NCI-H2081 (cell line): ENCODE measurements around the gene ITPK1.

Experiments
- DNase-seq, 2 experiments: peaks; one replicate each; lab custom pipeline; 2025; lab: John Stamatoyannopoulos, UW

ITPK1 gene

DNA sequence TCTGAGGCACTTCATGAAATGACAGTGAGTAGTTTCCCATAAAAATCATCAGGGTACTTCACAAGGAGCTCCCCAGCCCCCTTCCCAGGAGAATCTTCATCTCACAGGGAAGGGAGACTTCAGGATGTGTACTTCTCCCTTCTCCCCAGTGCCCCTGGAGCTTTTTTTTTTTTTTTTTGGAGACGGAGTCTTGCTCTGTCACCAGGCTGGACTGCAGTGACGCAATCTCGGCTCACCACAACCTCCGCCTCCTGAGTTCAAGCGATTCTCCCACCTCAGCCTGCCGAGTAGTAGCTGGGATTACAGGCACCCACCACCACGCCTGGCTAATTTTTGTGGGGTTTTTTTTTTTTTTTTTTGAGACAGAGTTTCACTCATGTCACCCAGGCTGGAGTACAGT lies 10.4 kb downstream of the ITPK1 start:
- DNase-seq, result no peak

DNA sequence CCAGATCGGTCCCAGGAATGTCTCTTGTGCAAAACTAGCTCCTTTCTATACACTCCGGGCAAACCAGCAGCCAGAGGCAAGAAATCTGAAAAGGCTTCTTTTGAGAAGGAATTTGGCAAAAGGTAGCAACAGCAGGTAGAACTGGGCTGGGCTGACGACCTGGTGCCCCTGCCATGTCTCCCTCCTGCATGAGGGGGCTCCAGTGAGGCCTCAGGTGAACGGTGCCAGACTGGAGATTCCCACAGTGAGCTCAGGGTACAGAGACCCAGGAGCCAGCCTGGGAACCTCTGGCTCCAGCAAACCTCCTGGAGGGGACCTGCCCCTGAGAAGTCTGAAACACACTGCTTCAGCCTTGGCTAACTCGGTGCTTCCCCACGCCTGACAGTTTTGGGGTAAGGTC lies 10.8 kb downstream of the ITPK1 start:
- no peak for DNase-seq

DNA sequence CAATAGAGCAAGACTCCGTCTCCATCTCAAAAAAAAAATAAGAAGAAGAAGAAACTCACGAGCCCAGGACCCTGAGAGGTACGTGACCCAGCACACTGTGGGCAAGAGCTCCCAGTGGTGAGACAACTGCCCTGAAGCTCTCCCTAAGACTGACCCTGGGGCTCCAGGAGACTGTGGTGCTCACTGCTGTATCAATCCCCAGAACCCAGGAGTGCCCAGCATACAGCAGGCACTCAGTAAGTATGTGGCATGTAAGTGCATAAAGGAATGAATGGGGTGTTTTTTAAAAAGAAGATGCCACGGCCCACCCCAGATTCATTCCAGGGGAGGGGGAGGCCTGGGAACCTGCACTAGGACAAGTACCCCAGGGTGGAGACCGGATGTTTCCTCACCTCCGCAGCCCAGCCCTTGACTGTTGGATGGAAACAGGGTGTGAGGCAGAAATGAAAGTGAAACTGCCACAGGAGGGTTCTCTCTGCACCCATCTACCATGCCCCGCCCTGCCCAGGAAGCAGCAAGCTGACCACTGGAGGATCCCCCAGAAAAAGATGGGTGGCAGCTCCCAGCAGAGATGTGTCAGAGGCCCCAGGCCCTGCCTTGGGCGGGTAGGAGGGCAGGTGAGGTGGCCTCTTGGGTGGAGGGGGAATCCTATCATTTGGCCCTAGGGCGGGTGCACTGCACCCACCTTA lies 12.2 kb downstream of the ITPK1 start:
- DNase-seq, result no peak

DNA sequence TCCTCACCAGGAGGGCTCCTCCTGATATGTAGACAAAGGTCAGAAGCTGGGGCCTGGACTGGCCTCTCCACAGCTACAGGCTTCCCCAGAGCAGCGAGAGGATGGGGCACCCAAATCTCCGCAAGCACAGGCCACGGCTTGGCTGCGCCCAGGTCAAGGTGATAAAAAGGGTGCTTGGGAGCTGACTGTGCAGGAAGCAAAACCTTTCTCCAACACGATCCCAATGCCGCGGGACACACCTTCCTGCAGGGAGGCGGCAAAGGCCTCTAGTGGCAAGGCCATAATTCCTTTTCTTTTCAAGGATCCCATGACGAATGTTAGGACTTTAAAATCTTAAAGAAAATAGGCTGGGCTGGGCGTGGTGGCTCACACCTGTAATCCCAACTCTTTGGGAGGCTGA lies 13.6 kb downstream of the ITPK1 start:
- no peak for DNase-seq

DNA sequence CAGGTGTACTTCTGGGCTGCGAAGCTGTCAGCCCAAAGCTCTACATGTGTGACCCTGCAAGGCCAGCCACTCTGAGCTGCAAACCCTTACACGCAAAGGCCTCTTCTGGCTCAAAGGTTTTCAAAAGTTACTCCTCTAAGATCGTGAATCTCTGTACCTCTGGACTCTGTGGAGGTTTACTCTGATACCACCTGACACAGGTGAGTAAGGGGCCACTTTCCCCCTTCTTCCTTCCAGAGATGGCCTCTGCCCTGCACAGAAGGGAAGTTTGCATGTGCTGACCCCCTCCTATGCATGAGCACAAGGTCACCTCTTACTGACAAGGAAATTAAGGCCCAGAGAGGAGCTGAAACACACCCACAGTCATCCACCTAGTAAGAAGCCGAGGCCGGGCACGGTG lies 14.5 kb downstream of the ITPK1 start:
- no peak for DNase-seq

DNA sequence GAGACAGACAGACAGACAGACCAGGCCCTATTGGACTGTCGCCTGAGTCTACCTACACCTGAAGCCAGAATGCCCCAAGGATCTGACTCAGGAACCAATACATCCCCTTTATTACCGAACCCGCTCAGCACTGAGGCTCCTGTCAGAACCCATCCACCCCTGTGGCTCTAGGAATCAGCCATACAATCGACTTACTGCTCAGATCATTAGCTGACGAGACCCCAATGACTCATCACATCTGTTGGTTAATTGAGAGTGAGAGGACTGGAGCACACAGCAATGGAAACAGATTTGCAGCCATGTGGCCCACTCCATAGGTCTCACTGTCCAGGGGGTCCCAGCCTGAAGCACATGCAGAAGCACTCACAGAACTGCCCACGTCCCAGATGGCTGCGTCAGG lies 15.2 kb downstream of the ITPK1 start:
- no peak for DNase-seq

DNA sequence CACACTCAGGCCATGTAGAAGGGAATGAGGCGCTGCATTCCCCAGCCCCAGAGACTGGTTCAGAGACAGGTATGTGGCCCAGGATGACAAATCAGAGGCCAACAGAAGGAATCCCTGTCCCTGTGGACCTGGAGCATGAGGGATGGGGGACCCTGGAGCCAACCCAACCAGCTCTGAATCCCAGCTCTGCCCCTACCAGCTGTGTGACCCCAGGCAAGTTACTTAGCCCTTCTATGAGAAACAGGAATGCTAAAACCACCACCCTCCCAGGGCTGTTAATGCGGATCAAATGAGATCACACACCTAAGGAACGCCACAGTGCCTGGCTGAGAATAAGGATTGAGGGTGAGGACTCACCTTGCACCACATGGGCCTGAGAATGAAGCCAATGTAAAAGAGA lies 15.6 kb downstream of the ITPK1 start:
- no peak for DNase-seq

DNA sequence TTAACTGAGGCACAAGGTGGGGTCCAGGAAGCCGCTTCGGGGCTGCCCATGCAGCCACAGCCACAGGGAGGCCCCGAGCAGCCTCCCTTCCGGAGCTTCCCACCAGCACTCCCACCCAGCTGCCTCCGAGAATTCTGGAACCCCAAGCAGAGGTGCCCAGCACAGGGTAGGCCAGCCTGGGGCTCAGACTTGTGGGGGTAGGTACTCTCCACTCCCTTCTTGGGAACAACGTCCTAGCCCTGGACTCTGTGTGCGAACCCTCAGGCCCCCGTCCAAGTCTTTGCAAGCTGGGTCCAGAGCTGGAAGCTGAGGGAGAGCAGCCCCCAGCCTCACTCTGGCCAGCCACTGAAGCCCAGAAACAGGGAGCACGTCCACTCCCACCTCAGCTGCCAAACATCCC lies 16.1 kb downstream of the ITPK1 start:
- no peak for DNase-seq

DNA sequence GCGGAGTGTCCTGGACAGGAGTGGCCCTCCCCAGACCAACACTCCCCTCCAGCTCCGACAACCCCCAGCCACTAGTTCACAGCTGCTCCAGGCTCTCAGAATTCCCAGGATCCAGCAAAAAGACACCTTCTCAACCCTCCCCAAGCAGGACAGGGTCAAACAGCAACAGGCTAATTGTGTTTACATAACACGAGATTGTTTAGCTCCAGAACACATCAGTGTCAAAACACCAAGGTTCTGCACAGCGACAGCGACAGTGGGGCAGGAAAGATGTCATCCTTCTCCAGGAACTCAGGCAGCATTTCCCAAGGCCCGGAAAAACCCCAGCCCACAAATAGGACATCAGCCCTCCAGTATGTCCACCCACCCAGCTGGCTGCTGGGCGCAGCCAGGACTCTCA lies 16.5 kb downstream of the ITPK1 start:
- DNase-seq, result no peak

DNA sequence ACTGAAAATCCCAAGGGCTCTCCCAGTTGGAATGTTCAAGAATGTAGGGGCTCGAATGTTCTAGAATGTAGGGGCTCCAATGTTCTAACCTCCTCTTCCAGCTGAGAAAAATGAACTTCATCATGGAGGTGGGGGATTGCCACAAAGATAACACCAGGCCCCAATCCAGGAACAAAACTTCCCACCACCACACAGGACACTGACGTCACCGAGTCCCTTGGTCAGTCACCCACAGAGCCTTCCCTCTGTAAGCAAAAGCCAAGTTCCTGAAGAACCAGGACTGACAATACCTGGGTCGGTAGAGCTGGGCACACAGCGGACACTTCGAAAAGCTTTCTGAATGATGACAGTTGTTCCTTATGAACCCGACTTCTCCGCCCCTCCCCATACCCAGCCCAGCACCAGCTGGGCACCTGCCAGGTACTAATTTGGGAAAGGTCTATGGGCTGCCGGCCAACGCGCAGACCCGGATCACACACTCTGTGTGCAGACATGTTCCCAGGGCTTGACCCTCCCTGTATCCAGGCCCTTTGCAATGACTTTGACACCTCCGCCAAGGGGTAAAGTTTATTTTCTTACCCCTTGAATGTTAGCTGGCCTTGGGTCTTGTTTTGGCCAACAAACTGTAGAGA lies 18.9 kb downstream of the ITPK1 start:
- no peak for DNase-seq

DNA sequence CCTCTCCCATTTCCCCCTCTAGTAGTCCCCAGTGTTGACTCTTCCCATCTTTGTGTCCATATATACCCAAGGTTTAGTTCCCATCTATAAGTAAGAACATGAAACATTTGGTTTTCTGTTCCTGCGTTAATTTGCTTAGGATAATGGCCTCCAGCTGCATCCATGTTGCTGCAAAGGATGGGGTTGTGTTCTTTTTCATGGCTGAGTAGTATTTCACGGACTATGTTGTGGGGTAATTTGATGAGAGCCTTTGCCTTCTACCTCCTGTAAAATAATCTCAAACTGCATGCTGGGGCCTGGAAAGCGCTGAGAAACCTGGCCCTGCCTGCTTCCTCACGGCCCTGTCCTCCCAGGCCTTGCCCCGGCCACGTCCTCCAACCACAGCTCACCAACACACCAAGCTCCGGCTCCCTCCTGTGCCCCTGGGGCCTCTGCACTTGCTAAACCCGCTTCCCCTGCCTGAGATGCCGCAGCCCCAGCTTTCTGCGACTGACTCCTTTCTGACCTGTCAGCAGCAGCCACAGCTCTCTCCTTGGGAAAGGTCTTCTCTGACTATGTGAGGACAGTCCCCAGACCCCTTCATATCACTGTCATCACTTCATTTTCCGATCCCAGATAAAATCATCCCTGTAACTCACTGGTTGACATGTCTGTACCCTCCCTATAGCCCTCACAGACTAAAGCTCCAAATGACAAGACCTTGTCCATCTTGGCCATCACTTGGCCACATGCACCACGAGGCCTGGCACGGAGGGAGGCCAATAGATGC lies 19.8 kb downstream of the ITPK1 start:
- no peak for DNase-seq

DNA sequence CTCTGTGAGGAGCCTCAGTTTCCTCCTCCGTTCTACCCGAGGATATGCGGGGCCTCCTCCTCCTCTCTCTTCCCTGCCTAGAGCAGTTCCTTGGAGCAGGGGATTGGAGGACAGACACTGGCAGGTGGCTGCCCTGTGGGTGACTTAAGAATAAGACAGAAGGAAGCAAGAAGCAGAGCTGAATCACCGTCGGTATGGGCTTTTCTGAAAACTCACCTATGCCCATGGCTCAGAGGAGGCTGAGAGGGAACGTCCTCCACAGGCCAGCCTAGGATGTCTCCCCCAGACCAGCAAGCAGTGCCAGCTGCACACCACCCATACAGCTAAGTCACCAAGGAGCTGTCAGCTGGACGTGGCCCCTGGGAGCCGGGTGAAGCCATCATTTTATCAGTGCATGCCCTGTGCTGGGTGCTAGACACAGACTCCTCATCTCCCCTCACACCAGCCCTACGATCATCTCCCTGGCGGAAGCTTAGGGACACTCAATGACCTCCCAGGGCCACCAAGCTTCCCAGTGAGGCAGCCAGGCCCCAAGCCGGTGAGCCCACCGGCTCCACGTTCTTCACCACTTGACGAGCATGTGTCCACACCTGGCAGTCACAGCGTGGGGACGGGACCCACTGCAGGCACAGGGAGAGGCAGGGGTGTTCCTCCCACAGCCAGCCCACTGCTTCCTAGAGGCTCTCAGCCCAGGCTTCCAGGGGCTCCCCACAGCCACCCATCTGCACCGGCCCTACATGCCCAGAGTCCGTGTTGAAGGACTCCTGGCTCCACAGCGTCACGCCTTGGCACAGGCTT lies 21.4 kb downstream of the ITPK1 start:
- no peak for DNase-seq

DNA sequence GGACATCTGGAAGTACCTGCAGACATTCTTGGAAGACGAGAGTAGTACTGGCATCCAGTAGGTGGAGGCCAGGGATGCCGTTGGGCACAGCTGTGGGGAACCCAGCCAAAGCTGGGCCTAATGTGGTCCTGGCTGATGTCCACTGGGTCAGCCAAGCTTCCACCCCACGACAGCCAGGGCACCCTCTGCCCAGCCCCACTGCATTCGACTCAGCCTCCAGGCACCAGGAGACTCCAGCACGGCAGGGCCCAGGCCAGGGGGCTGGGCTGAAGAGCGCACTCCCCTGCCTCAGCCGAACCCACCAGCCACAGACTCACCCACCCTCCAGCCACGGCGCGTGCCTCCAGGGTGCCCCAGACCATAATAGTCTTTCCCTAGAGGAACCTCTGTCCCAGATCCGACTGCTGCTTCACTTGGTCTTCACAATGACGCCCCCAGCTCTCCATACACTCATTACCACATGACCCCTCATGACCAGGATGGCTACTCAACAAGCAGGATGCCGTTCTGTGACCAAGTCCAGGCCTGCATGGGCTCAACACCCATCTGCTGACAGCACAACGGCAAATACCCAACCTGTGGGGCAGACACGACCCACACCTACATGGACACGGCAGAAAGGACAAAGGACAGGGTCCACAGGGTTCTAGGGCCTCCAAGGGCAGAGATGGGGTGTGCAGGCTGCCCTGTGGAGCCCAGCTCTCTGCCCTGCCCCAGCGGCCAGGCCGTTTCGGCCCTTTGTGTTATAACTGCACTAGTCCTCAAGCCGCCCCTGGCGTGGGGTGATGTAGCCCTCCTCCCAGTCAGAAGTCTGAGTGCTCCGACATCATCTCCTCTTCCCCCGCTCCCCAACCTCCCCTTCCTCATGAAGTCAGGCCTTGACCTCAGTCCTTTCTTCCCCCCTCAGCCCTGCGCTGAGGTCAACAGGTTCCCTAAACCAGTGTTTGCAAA lies 22.8 kb downstream of the ITPK1 start:
- no peak for DNase-seq

DNA sequence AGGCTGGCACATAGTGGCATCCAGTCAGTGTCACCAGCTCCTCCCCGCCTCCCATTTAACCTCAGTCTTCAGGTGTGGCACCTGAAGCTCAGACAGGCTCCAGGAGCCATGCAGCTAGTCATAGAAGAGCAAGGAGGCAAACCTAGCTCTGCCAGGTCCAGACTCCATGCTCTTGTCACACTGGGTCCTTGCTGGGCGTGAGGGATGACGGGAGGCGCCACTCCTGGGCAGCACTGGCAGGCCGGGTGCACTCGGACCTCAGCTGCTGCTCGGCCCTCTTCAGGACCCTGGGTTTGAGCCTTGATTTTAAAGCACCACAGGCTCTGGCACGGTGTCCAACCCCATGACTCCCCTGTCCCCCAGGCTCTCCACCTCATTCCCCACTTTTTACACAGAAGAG lies 24.1 kb downstream of the ITPK1 start:
- DNase-seq, result no peak

DNA sequence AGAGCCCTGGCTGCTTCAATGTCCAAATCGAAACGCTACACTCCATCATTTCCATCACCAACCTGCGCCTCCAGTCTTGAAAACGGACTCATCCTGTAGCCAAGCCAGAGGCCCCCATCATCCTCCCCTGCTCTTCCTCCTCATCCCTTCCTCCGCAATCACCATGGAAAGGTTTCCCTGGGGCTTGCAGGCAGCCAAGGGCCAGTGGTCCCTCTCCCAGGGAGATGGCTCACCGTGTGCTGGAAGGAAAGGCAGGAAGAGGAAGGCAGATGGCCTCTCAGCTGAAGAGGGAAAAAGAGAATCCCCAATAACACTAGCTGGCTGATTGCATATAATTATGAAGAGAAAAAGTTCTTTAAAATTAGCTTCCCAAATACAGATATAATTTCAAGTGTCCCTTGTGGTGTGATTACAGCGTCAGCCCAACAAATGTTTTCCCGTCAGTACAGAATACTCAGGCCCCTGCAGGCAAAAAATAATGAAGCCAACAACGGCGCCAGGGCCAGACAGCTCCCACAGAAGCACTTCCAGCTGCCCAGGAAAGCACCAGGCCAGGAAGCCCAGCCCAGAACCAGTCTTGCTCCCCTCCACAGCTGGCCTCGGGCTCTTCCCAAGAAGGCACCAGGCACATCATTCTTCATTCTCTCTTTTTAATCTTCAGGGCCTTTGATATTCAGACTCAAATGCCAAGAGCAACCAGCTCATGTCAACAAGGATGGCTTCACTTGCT lies 24.7 kb downstream of the ITPK1 start:
- peak; percentile 39 to 80 for DNase-seq

DNA sequence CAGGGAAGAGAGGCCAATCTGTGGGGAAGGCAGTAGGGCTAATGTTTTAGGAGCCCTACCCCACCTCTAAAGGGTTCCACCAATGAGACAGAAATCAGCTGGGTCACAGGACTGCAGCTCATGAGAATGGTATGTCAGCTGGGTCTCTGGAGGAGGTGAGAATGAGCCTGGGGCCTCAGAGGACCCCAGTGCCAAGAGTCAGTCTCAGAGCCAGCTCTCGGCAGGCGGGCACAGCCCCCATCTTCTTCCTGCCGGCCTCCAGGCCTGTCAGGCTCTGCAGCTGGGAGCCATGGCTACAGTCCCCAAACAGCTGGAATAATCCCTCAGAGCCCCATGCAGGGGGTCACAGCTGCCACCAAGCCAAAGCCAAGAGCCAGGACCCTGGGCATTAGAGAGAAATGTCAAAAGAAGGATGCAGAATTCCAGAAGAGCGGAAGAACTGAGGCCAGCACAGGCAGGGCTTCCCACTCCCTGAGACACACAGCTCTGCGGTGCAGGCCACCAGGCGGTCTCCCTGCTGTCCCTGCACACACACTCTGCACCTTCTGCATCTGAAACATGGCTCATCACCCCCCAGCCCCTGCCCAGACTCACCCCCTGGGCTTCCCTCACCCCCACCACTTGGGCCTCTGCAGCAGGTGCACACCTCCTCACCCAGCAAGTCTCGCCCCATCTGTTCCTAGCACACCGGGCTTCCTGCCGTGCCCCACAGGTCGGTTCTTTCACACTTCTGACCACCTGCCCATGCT lies 26.0 kb downstream of the ITPK1 start:
- peak in 1 of 2 experiments; percentile 69 for DNase-seq

DNA sequence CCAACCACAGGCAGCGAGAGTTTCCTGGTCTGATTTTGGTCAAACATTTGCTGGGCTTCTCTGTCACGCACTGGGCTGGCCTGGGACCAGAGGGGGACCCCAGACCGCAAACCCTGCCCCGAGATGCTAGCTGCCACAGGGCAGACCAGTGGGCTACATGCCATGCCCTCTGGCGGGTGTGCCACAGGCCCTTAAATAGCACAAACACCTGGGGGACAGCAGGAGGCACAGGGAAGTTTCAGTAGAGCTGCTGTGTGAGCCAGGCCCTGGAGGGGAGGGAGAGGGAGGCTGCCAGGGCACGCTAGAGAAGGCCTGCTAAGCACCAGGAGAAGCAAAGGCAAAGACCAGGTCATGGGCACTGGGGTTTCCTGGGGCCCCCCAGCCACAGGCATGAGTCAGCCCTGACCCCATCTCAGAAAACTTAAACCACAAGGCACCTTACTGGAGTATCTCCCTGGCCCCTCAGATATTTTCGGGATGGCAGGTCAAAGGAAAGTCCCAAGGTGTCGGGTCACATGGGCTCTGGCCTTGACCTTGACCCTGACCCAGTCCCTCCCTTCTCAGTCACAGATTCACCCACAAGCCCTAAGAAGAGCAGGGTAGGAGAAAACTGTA lies 29.2 kb downstream of the ITPK1 start:
- DNase-seq, result peak; percentile 24 to 56

DNA sequence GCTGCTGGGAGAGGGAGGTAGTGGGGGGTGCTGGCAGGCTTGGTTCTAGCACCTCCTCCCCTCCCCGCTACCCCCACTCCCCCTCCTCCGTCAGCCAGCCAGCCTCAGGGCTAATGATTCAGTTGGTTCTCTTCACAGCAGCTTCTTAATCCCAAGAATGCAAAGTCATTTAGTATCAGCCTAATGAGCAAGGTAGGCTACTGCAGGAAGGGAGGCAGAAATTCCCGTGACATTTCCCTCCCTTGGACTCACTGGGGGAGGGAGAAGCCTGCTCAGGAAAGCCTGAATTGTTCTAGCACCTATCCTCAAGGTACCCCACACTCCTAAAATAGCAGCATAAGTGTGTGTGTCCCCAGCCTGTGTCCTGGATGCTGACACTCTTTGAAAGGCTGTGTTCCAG lies 29.8 kb downstream of the ITPK1 start:
- DNase-seq, result peak; percentile 13 to 31
